HEK293 (cell line): ENCODE measurements around the gene IL16.

Experiments used
- CTCF ChIA-PET: fragments of 350-600 bp; formaldehyde crosslinking; extraction: SDS; loops from one replicate; lab custom pipeline; 2021; ENCODE audit warnings: antibody characterized with exemption; lab: Yijun Ruan, JAX
- POLR2A ChIA-PET: fragments of 300-600 bp; formaldehyde crosslinking; extraction: SDS; loops from one replicate; lab custom pipeline; 2020; ENCODE audit warnings: antibody characterized with exemption, inconsistent platforms; lab: Yijun Ruan, JAX
- H3K27ac ChIP-seq: fragments of 200-500 bp; sonication (Bioruptor generic); 2 replicates; pipeline ENCODE4 v1.5.1; 2014; ENCODE audit warnings: low read depth, low read length, control low read depth, inconsistent platforms; ENCODE audit errors: extremely low read depth
- H3K36me3 ChIP-seq, 2 experiments: fragments of 200-500 bp in 1 of 2; sonication (Bioruptor generic) in 1 of 2; 1 replicate in 1 of 2; 2 replicates in 1 of 2; pipeline ENCODE4 v1.5.1; 2014 to 2017; ENCODE audit warnings: inconsistent platforms in 2 of 2, low read length in 2 of 2; ENCODE audit not compliant: control insufficient read depth in 2 of 2, insufficient read depth in 1 of 2
- H3K4me1 ChIP-seq: fragments of 200-500 bp; sonication (Bioruptor generic); 2 replicates; pipeline ENCODE4 v1.5.1; 2014; ENCODE audit warnings: mild to moderate bottlenecking, low read length, inconsistent platforms; ENCODE audit not compliant: control insufficient read depth, insufficient read depth
- H3K4me3 ChIP-seq: 2 replicates; pipeline ENCODE4 v1.5.1; 2011; ENCODE audit warnings: low read depth, mild to moderate bottlenecking, control low read depth, low read length, moderate library complexity
- H3K9me3 ChIP-seq: fragments of 200-500 bp; sonication (Bioruptor generic); 2 replicates; pipeline ENCODE4 v1.5.1; 2014; ENCODE audit warnings: low read depth, low read length, inconsistent platforms; ENCODE audit not compliant: control insufficient read depth, insufficient read depth
- BCL6B ChIP-seq: fragments of 450-650 bp; formaldehyde crosslinking; IDR thresholded peaks from 2 replicates; pipeline ENCODE4 v1.5.1; 2017; ENCODE audit warnings: missing biosample characterization, missing genetic modification characterization
- CTCF ChIP-seq: fragments of 450-650 bp; formaldehyde crosslinking; IDR thresholded peaks from 2 replicates; pipeline ENCODE4 v1.5.1; 2016; ENCODE audit warnings: missing biosample characterization, missing genetic modification characterization
- KLF1 ChIP-seq: fragments of 450-650 bp; formaldehyde crosslinking; IDR thresholded peaks from 2 replicates; pipeline ENCODE4 v1.5.1; 2016; ENCODE audit warnings: missing biosample characterization, missing genetic modification characterization
- PRDM6 ChIP-seq: fragments of 450-650 bp; formaldehyde crosslinking; IDR thresholded peaks from 2 replicates; pipeline ENCODE4 v1.5.1; 2017; ENCODE audit warnings: missing biosample characterization, missing genetic modification characterization
- SETDB1 ChIP-seq: IDR thresholded peaks from one replicate; pipeline ENCODE4 v1.6.1; 2017; ENCODE audit warnings: mild to moderate bottlenecking, low read length, moderate library complexity, mixed read lengths; ENCODE audit not compliant: insufficient read length
- ZBTB1 ChIP-seq: fragments of 450-650 bp; formaldehyde crosslinking; IDR thresholded peaks from 2 replicates; pipeline ENCODE4 v1.5.1; 2016; ENCODE audit warnings: missing biosample characterization, missing genetic modification characterization
- ZBTB10 ChIP-seq: fragments of 450-650 bp; formaldehyde crosslinking; IDR thresholded peaks from 2 replicates; pipeline ENCODE4 v1.5.1; 2016; ENCODE audit warnings: missing biosample characterization, missing genetic modification characterization
- ZBTB6 ChIP-seq: fragments of 450-650 bp; formaldehyde crosslinking; IDR thresholded peaks from 2 replicates; pipeline ENCODE4 v1.5.1; 2017; ENCODE audit warnings: missing biosample characterization, missing genetic modification characterization
- ZFP37 ChIP-seq: fragments of 450-650 bp; formaldehyde crosslinking; IDR thresholded peaks from 2 replicates; pipeline ENCODE4 v1.5.1; 2016; ENCODE audit warnings: missing biosample characterization, missing genetic modification characterization
- ZFP41 ChIP-seq: fragments of 450-650 bp; formaldehyde crosslinking; IDR thresholded peaks from 2 replicates; pipeline ENCODE4 v1.5.1; 2016; ENCODE audit warnings: missing biosample characterization, missing genetic modification characterization, borderline replicate concordance
- ZNF148 ChIP-seq: fragments of 450-650 bp; formaldehyde crosslinking; IDR thresholded peaks from 2 replicates; pipeline ENCODE4 v1.5.0; 2017; ENCODE audit warnings: missing biosample characterization, missing genetic modification characterization, borderline replicate concordance
- ZNF394 ChIP-seq: fragments of 450-650 bp; formaldehyde crosslinking; IDR thresholded peaks from 2 replicates; pipeline ENCODE4 v1.5.1; 2016; ENCODE audit warnings: missing biosample characterization, missing genetic modification characterization, mild to moderate bottlenecking, moderate library complexity, borderline replicate concordance
- ZNF404 ChIP-seq: fragments of 450-650 bp; formaldehyde crosslinking; IDR thresholded peaks from 2 replicates; pipeline ENCODE4 v1.5.1; 2017; ENCODE audit warnings: missing biosample characterization, missing genetic modification characterization
- ZNF423 ChIP-seq: fragments of 450-650 bp; formaldehyde crosslinking; IDR thresholded peaks from 2 replicates; pipeline ENCODE4 v1.5.1; 2016; ENCODE audit warnings: missing biosample characterization, missing genetic modification characterization
- ZNF560 ChIP-seq: fragments of 450-650 bp; formaldehyde crosslinking; IDR thresholded peaks from 2 replicates; pipeline ENCODE4 v1.5.1; 2017; ENCODE audit warnings: missing biosample characterization, missing genetic modification characterization, borderline replicate concordance
- ZNF626 ChIP-seq: fragments of 450-650 bp; sonication (Bioruptor Pico); formaldehyde crosslinking; IDR thresholded peaks from 2 replicates; pipeline ENCODE4 v1.5.1; 2018; ENCODE audit warnings: missing biosample characterization, missing genetic modification characterization, inconsistent platforms
- ZNF670 ChIP-seq: fragments of 450-650 bp; formaldehyde crosslinking; IDR thresholded peaks from 2 replicates; pipeline ENCODE4 v1.5.1; 2016; ENCODE audit warnings: missing biosample characterization, missing genetic modification characterization, low read depth
- ZNF785 ChIP-seq: fragments of 450-650 bp; formaldehyde crosslinking; IDR thresholded peaks from 2 replicates; pipeline ENCODE4 v1.5.1; 2016; ENCODE audit warnings: missing biosample characterization, missing genetic modification characterization
- ZNF791 ChIP-seq: fragments of 450-650 bp; formaldehyde crosslinking; IDR thresholded peaks from 2 replicates; pipeline ENCODE4 v1.5.1; 2016; ENCODE audit warnings: missing biosample characterization, missing genetic modification characterization
- ZSCAN16 ChIP-seq: fragments of 450-650 bp; formaldehyde crosslinking; IDR thresholded peaks from 2 replicates; pipeline ENCODE4 v1.5.1; 2016; ENCODE audit warnings: missing biosample characterization, missing genetic modification characterization
- ZSCAN30 ChIP-seq: fragments of 450-650 bp; IDR thresholded peaks from 2 replicates; pipeline ENCODE4 v1.5.1; 2018; ENCODE audit warnings: missing biosample characterization, mild to moderate bottlenecking, missing genetic modification characterization, moderate library complexity

IL16 gene

GRCh38 chr15:81213982-81214381 lies 17.3 kb downstream of the IL16 start:
- CTCF ChIA-PET: interaction anchor here (0.6 to 2.1 kb wide), 4 partner anchors 52 to 1580 kb away, joined by 3 to 7 read pairs (median 4); no protein-coding TSS in a partner anchor
- TF ChIP-seq ZBTB6 (tag by site-specific recombination): no peak
- TF ChIP-seq SETDB1: peak; percentile 93
- POLR2A ChIA-PET: no interaction called here
- no peaks in the 10 kb centered on the region for H3K9me3 ChIP-seq
- no peaks in the 10 kb centered on the region for H3K4me1 ChIP-seq
- H3K36me3 ChIP-seq: no peaks in the 10 kb centered on the region
- H3K27ac ChIP-seq: no peak overlapping the region
- no peak overlapping the region for H3K4me3 ChIP-seq

- Histone ChIP-seq H3K4me1 (no peaks in the 10 kb centered on the region), H3K36me3 (no peaks in the 10 kb centered on the region), H3K27ac (no peak overlapping the region), H3K4me3 (no peak overlapping the region), H3K9me3 (no peaks in the 10 kb centered on the region)
- TF ChIP-seq ZNF785 (tag by site-specific recombination): no peak
- no peak for TF ChIP-seq ZNF791 (tag by site-specific recombination)
- TF ChIP-seq ZFP37: no peak
- no peak for TF ChIP-seq ZBTB10 (tag by site-specific recombination)
- no peak for TF ChIP-seq ZSCAN30 (tag by site-specific recombination)
- no peak for TF ChIP-seq PRDM6
- TF ChIP-seq KLF1 (tag by site-specific recombination): no peak
- TF ChIP-seq CTCF (tag by site-specific recombination): no peak
- TF ChIP-seq ZNF670 (tag by site-specific recombination): no peak
- TF ChIP-seq ZBTB1 (tag by site-specific recombination): no peak
- no peak for TF ChIP-seq ZNF394 (tag by site-specific recombination)
- TF ChIP-seq ZSCAN16 (tag by site-specific recombination): no peak
- TF ChIP-seq ZNF148 (tag by site-specific recombination): no peak
- TF ChIP-seq ZNF626 (tag by site-specific recombination): no peak
- no peak for TF ChIP-seq ZNF404
- TF ChIP-seq ZNF423 (tag by site-specific recombination): no peak
- TF ChIP-seq BCL6B (tag by site-specific recombination): no peak
- no peak for TF ChIP-seq ZNF560 (tag by site-specific recombination)
- no peak for TF ChIP-seq ZFP41 (tag by site-specific recombination)
- ChIA-PET CTCF (interaction anchor here (0.6 to 2.0 kb wide), 5 partner anchors 51 to 842 kb away, joined by 3 to 12 read pairs (median 3); no protein-coding TSS in a partner anchor), POLR2A (no interaction called here)
These were observed 18.9 kb downstream of the IL16 start for GRCh38 chr15:81215531-81215930.
